NCI-H2196 treated with DMSO at 0.1 percent for 48 hours (cell line): ENCODE measurements around the gene TCF4.

Experiments
- DNase-seq: peaks from one replicate; lab custom pipeline; 2025; ENCODE audit not compliant: unreplicated experiment; lab: John Stamatoyannopoulos, UW

The TCF4 gene

GRCh38 chr18:55302167-55302833, 285.7 kb downstream of the TCF4 start:
- no peak for DNase-seq

GRCh38 chr18:55301824-55302166, 286.2 kb downstream of the TCF4 start:
- no peak for DNase-seq

- no peak for DNase-seq
Observed at GRCh38 chr18:55300936-55301531, 287.0 kb downstream of the TCF4 start.

GRCh38 chr18:55300421-55300935, 287.5 kb downstream of the TCF4 start:
- DNase-seq, result no peak

GRCh38 chr18:55296778-55297177, 291.2 kb downstream of the TCF4 start:
- no peak for DNase-seq

GRCh38 chr18:55296115-55296514, 291.9 kb downstream of the TCF4 start:
- no peak for DNase-seq

GRCh38 chr18:55290898-55291297, 297.1 kb downstream of the TCF4 start:
- no peak for DNase-seq

GRCh38 chr18:55289775-55290174, 298.2 kb downstream of the TCF4 start:
- no peak for DNase-seq

- peak; percentile 59 for DNase-seq
Observed at GRCh38 chr18:55289048-55289447, 298.9 kb downstream of the TCF4 start.

GRCh38 chr18:55287935-55288868, 299.8 kb downstream of the TCF4 start:
- DNase-seq, result no peak

- no peak for DNase-seq
Observed at GRCh38 chr18:55287149-55287806, 300.7 kb downstream of the TCF4 start.

GRCh38 chr18:55286257-55286825, 301.7 kb downstream of the TCF4 start:
- no peak for DNase-seq

GRCh38 chr18:55284614-55285013, 303.4 kb downstream of the TCF4 start:
- no peak for DNase-seq

- no peak for DNase-seq
Observed at GRCh38 chr18:55283309-55283708, 304.7 kb downstream of the TCF4 start.

GRCh38 chr18:55280503-55280902, 307.5 kb downstream of the TCF4 start:
- peak; percentile 35 for DNase-seq

- DNase-seq, result no peak
Observed at GRCh38 chr18:55275039-55275901, 312.7 kb downstream of the TCF4 start.

GRCh38 chr18:55272510-55273243, 315.3 kb downstream of the TCF4 start:
- no peak for DNase-seq

GRCh38 chr18:55269622-55270021, 318.4 kb downstream of the TCF4 start:
- no peak for DNase-seq

- DNase-seq, result no peak
Observed at GRCh38 chr18:55268628-55269275, 319.2 kb downstream of the TCF4 start.
